Activated CD4-positive, alpha-beta T cell treated with anti-CD3 and anti-CD28 coated beads for 48 hours (primary cell): ENCODE measurements around the gene ZNF841.
"Not testable (repeated sequence)": the region's sequence is repeated elsewhere in the genome, so short reads cannot be mapped to it uniquely, and the experiment has no call there.

ENCODE experiments used
- DNase-seq: peaks from one replicate; pipeline ENCODE4 v3.0.0-alpha.2; 2020

Gene ZNF841

GRCh38 chr19:52066258-52066863, 29.2 kb downstream of the ZNF841 start:
- DNase-seq = no peak

GRCh38 chr19:52065399-52065798, 30.2 kb downstream of the ZNF841 start:
- no peak for DNase-seq

DNA sequence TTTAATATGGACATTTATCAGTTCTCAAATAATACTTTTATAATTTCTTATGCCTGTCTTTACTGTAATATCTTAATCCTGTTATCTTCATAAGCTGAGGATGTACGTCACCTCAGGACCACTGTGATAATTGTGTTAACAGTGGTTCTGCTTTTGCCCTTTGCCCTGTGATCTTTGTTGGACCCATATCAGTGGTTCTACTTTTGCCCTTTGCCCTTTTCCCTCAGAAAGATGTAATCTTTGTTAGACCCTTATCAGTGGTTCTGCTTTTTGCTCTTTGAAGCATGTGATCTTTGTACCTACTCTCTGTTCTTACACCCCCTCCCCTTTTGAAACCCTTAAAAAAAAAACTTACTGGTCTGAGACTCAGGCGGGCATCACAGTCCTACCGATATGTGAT, 39.1 kb downstream of the ZNF841 start:
- DNase-seq = not testable (repeated sequence)

DNA sequence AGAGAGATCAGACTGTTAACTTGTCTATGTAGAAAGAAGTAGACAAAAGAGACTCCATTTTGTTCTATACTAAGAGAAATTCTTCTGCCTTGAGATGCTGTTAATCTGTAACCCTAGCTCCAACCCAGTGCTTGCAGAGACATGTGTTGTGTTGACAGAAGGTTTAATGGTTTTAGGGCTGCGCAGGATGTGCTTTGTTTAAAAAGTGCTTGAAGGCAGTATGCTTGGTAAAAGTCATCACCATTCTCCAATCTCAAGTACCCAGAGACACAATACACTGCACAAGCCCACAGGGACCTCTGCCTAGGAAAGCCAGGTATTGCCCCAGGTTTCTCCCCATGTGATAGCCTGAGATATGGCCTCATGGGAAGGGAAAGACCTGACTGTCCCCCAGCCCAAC, 43.8 kb downstream of the ZNF841 start:
- DNase-seq = not testable (repeated sequence)

GRCh38 chr19:52048555-52049501, 46.7 kb downstream of the ZNF841 start, which contains the start of gene ZNF432:
Gene ZNF432 (minus strand): TSS chr19:52048838. CDS start chr19:52046868, 1,970 bp downstream.
- DNase-seq = peak; percentile 86

- DNase-seq = no peak
Observed at GRCh38 chr19:52039169-52039568, 56.4 kb downstream of the ZNF841 start.

DNA sequence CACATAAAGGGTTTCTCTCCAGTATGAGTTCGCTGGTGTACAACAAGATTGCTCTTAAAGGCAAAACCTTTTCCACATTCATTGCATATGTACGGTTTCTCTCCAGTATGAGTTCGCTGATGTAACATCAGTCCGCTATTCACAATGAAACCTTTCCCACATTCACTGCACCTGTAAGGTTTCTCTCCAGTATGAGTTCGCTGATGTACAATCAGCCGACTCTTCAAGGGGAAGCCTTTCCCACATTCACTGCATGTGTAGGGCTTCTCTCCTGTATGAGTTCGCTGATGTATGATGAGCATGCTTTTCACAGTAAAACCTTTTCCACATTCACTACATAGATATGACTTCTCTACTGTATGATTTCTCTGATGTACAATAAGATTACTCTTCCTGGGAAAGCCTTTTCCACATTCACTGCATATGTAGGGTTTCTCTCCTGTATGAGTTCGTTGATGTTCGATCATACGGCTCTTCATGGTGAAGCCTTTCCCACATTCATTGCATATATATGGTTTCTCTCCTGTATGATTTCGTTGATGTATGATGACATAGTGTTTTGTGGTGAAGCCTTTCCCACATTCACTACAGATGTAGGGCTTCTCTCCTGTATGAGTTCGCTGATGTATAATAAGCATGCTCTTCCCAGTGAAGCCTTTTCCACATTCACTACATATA, 61.4 kb downstream of the ZNF841 start:
- DNase-seq = no peak

GRCh38 chr19:52028780-52029123, 66.8 kb downstream of the ZNF841 start:
- no peak for DNase-seq

GRCh38 chr19:52028027-52028779, 67.4 kb downstream of the ZNF841 start, which contains the start of gene ZNF614:
Gene ZNF614 (minus strand): TSS chr19:52028379. CDS start chr19:52025745, 2,634 bp downstream.
- peak; percentile 90 for DNase-seq

GRCh38 chr19:52026255-52026990, 69.1 kb downstream of the ZNF841 start:
- not testable (repeated sequence) for DNase-seq

GRCh38 chr19:52024478-52024877, 71.1 kb downstream of the ZNF841 start:
- not testable (repeated sequence) for DNase-seq

DNA sequence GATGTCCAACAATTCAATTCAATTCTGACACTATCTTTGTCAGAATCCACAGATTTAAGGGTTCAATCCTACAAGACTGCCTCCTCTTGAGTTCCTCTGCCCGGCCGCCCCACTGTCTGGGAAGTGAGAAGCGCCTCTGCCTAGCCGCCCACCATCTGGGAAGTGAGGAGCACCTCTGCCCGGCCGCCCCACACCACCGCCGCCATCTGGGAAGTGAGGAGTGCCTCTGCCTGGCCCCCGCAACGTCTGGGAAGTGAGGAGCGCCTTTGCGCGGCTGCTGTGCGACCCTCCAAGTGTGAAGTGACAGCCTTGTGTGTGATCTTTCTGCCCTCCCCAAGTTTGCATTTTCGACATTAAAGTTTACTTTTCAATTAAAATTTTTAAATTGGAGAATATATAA, 73.4 kb downstream of the ZNF841 start:
- no peak for DNase-seq

DNA sequence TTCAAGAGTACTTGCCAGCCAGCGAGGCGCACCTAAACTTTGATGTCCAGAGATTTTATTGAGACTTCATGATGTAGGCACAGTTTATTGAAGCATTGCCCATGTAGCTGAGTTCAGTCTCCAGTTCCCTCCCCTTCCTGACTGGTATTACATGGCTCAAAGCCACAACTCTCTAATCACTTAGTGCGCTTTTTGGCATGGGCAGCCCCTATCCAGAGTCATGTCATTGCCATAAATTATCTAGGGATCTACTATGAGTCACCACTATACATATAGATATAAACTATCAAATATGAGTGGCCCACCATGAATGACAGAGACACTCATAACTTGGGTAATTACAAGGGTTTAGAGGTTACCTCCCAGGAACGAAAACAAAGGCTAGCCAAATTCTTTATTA, 75.1 kb downstream of the ZNF841 start:
- DNase-seq = no peak
